22Rv1 (cell line): ENCODE measurements around the gene GBE1.

Source experiments
- ZFX ChIP-seq: fragments of 450-650 bp; IDR thresholded peaks from 2 replicates; pipeline ENCODE4 v1.6.1; 2017; ENCODE audit warnings: antibody characterized with exemption, borderline replicate concordance
- TF ChIP-seq, protein P1 (sequence below): fragments of 450-650 bp; IDR thresholded peaks from 2 replicates; pipeline ENCODE4 v1.5.1; 2017; ENCODE audit warnings: mild to moderate bottlenecking

DNA sequence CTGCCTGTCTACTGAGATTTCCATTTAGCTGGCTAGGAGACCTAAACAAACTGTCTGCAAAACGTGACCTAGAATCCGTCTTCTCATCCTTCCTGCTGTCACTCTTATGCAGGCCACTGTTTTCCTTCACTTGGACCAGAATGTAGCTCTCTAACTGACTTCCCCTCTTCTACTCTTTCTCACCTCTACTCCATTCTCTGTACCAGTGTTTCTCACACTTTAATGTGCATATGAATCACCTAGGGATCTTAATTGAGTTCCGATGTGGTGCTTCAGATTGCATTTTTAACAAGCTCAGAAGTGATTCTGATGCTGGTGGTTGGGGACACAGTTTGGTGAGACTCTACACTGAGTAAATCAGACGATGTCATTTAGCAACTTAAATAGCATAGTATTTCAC is 1.6 kb upstream of the GBE1 start:
- TF ChIP-seq, protein P1, sequence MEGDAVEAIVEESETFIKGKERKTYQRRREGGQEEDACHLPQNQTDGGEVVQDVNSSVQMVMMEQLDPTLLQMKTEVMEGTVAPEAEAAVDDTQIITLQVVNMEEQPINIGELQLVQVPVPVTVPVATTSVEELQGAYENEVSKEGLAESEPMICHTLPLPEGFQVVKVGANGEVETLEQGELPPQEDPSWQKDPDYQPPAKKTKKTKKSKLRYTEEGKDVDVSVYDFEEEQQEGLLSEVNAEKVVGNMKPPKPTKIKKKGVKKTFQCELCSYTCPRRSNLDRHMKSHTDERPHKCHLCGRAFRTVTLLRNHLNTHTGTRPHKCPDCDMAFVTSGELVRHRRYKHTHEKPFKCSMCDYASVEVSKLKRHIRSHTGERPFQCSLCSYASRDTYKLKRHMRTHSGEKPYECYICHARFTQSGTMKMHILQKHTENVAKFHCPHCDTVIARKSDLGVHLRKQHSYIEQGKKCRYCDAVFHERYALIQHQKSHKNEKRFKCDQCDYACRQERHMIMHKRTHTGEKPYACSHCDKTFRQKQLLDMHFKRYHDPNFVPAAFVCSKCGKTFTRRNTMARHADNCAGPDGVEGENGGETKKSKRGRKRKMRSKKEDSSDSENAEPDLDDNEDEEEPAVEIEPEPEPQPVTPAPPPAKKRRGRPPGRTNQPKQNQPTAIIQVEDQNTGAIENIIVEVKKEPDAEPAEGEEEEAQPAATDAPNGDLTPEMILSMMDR, result no peak
- no peak for TF ChIP-seq ZFX
